Kidney tubule cell (primary cell): ENCODE measurements around the gene IP6K2.

Source experiments
- DNase-seq: peaks from one replicate; pipeline ENCODE4 v3.0.0-alpha.2; 2018; ENCODE audit warnings: low spot score

The IP6K2 gene

GRCh38 chr3:48663489-48664312 is 53.3 kb downstream of the IP6K2 start:
- DNase-seq = peak; percentile 99

GRCh38 chr3:48662753-48663488 is 54.1 kb downstream of the IP6K2 start, which contains the start of gene CELSR3:
TSS of gene CELSR3 (minus strand) at chr3:48662886. CDS start at chr3:48662634, 252 bp downstream.
- peak; percentile 88 for DNase-seq

GRCh38 chr3:48662145-48662752 is 54.8 kb downstream of the IP6K2 start:
- no peak for DNase-seq

DNA sequence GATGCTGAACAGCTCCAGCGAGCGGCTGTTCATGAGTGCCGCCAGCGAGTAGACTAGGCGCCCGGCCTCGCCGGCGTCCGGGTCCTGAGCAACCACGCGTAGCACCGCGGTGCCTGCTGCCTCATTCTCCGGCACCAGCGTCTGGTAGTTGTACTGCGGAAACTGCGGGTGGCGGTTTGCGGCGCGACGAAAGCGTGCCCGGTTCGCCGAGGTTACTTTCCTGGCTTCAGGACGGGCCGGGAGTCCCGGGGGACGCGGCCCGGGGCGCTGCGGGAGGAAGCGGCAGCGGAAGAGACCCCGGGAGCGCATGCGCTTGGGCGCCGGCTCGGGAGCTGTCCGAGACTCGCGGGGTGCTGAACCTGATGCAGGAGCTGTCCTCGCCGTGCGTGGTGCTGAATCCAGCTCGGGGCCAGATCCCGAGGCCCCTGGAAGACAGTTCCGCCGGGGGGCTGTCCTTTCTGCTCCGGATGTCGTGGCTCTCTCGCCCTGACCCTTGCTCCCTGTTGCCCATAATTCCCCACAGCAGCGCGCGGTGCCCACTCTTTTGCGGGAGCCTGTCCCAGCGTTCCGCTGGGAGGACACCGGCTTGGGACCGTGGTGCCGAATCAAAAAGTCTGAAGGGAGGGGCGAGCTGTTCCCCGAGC is 55.4 kb downstream of the IP6K2 start:
- DNase-seq = peak; percentile 71

GRCh38 chr3:48660800-48661400 is 56.1 kb downstream of the IP6K2 start:
- DNase-seq = no peak

- no peak for DNase-seq
Observed at GRCh38 chr3:48656841-48657281, 60.2 kb downstream of the IP6K2 start.

DNA sequence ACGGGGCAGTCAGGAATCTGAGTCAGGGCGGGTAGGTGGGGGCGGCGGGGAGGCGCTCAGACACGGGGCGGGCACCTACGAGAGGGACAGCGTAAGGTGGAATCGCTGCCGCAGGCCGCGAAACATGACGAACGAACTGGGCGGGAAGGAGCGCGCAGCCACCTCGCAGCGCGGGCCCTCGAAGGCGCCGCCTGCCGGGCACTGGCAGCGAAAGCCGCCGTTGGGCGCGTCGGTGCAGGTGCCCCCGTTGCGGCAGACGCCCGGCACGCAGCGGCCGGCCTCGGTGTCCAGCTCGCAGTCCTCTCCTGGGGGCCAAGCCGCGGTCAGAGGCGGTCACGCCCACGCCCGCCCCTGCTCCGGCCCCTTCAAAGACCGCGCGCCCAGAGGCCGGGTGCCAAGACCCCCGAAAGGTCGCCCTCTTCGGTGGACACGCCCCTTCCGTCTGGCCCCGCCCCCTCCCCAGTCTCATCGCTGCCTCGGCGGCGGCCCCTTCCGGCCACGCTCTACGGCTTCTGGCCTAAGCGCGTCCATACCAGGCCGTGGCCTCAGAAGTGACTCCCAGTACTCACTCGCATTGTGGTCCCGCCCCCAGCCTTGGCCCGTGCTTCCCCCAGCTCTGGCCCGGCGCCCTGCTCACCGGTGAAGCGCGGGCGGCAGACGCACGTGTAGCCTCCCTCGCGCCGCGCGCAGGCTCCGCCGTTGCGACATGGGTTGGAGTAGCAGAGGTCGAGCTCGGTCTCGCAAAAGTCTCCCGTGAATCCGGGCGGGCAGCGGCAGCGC is 60.8 kb downstream of the IP6K2 start:
- DNase-seq = peak; percentile 90

GRCh38 chr3:48655606-48656005 is 61.4 kb downstream of the IP6K2 start:
- DNase-seq = peak; percentile 38

DNA sequence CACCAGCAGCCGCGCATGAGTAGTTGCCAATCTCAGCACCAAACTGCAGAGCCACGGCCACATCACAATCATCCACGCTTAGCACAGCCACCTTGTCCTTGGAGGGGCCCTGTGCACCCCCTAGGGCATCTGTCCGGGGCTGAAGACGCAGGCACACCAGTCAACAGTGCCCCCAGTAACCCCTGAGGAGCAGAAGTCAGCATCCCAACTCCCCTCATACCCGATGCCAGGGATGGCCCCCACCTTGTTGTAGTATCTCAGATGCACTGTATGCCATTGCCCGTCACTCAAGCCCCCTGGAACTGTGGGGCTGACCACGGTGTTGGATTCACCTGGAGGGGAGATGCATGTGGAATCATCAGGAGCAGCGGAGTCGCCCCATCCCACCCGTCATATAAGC is 62.0 kb downstream of the IP6K2 start:
- DNase-seq = no peak

DNA sequence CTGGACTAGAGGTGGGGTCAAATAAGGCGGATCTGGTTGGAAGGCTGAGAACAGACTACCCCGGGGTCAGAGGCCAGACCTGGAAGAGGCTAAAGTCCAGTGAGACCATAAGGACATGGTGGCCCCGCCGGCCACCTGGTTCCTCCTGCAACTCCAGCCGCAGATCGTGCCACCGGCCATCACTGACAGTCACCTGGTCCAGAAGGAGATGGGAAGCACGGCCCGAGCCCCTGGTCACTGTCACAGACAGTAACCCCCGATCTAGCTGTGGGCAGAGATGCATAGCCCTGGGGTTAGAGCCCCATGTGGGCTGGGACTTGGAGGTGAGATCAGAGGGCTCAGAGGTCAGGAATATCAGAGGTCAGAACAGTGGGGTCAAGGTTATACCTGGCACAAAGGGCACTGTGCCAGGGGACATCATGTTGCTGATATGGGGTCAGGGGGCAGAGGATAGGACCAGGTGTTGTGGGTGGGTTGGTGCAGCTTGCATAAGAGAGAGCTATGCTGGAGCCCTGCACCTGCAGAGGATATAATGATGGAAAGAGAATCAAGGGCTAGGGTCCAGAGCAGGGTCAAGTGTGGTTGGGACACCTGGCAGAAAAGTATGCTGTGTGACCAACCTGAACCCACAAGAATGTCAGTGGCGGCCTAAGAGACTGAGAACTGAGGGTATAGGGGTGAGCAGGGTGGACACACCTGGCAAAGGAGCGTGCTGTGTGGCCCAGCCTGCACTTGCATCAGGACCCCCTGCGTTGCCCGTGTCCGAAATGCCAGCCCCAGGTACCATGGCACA is 63.9 kb downstream of the IP6K2 start:
- peak; percentile 62 for DNase-seq

- no peak for DNase-seq
Observed at GRCh38 chr3:48651771-48652170, 65.2 kb downstream of the IP6K2 start.

DNA sequence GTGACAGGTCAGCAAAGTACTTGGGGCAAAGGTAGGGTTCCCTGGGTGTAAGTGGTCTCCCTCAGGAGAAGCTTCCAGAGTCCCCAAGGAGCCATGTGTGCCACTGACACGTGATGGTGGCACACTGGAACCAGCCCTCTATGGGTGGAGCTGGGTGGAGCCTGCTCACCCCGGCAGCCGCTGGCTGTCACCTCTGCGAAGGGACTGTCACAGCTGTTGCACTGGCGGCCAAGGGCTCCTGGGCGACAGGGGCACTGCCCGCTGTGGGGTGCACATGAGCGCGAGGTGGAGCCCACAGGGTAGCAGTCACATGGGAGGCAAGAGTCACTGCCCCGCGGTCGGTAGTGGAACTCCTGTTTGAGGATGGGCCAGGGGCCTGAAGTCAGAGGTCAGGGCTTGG is 66.3 kb downstream of the IP6K2 start:
- no peak for DNase-seq

- no peak for DNase-seq
Observed at GRCh38 chr3:48648188-48648850, 68.7 kb downstream of the IP6K2 start.

- no peak for DNase-seq
Observed at GRCh38 chr3:48647714-48648113, 69.3 kb downstream of the IP6K2 start.

GRCh38 chr3:48644898-48645760 is 71.9 kb downstream of the IP6K2 start:
- no peak for DNase-seq

- no peak for DNase-seq
Observed at GRCh38 chr3:48642605-48643004, 74.4 kb downstream of the IP6K2 start.

- DNase-seq = no peak
Observed at GRCh38 chr3:48641396-48641795, 75.6 kb downstream of the IP6K2 start.

- no peak for DNase-seq
Observed at GRCh38 chr3:48639944-48640606, 76.9 kb downstream of the IP6K2 start.
